ENCODE measurements around the gene DSCAML1. TPM values are rescaled to one million over a fixed set of nuclear protein-coding genes. Genes with fewer than 3 reads are reported as not detected.

The DSCAML1 gene
- total RNA-seq, 1 experiment from 2014 or later: 0.90 TPM

DNA sequence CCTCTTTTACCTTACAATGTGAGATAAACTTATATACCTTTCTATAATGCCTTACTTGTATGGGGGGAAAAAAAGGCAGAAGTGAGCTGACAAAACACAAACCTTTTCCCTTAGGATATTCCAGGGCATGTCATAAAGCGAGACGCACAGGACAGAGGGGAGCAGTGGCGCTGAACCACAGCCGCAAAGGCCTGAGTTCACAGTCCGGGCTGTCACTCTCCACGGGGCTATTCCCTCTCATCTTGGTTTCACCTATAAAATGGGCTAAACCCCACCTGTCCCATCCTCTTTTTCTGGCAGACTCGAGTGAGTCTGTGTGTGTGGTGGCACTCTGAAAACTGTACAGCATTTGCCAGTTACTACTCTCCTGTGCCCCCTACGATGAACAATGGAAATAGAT lies 41.9 kb upstream of the DSCAML1 start:
- Mint-ChIP-seq H3K4me1 (peaks cover 16% of the 10 kb centered on the region), H3K36me3 (no peaks in the 10 kb centered on the region), H3K4me3 (no peak overlapping the region), H3K9me3 (no peaks in the 10 kb centered on the region), H3K27me3 (ENCODE audit: low read depth) (no peaks in the 10 kb centered on the region), H3K27ac (no peak overlapping the region)
- no peak for ATAC-seq
- DNase-seq (ENCODE audit: low spot score): no peak
- no peak for TF ChIP-seq ZSCAN18 (CRISPR knock-in tag; IDR thresholded peaks at IDR 0.05)
- TF ChIP-seq ELF4 (CRISPR knock-in tag; IDR thresholded peaks at IDR 0.05; ENCODE audit: low read depth): no peak
- POLR2A ChIA-PET: no interaction called here
- CTCF ChIA-PET: interaction anchor here (4.2 kb wide), 1 partner anchor 108 kb away, joined by 17 read pairs; no protein-coding TSS in a partner anchor

DNA sequence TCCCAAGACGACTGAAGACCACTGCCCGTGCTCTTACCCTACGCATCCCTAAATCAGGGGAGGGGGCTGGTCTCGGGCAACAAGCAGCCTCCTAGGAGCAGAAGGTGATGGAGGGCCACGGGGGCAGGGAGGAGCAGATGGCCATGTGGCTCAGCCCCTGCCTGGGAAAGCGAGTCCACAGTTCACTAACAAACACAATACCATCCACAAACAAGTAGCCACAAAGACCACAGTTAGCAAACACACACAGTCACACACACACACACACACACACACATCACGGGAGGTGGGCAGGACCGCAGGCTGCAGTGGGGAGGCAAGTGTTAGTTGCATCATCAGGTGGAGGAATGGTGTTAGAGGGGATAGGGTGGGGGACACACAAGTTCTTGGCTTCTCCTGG lies 40.8 kb upstream of the DSCAML1 start:
- ChIA-PET CTCF (interaction anchor here (1.2 to 4.2 kb wide), 3 partner anchors 67 to 109 kb away, joined by 3 to 17 read pairs (median 4); no protein-coding TSS in a partner anchor), POLR2A (no interaction called here)
- Mint-ChIP-seq H3K9me3 (no peaks in the 10 kb centered on the region), H3K36me3 (no peaks in the 10 kb centered on the region), H3K27ac (no peak overlapping the region), H3K4me1 (peaks cover 16% of the 10 kb centered on the region), H3K4me3 (no peak overlapping the region), H3K27me3 (ENCODE audit: low read depth) (no peaks in the 10 kb centered on the region)
- ATAC-seq (no peak), DNase-seq (ENCODE audit: low spot score) (no peak)
- TF ChIP-seq ESRRA (CRISPR knock-in tag; IDR thresholded peaks at IDR 0.05; ENCODE audit: borderline replicate concordance) (no peak), ZNF423 (CRISPR knock-in tag; IDR thresholded peaks at IDR 0.05) (no peak)

DNA sequence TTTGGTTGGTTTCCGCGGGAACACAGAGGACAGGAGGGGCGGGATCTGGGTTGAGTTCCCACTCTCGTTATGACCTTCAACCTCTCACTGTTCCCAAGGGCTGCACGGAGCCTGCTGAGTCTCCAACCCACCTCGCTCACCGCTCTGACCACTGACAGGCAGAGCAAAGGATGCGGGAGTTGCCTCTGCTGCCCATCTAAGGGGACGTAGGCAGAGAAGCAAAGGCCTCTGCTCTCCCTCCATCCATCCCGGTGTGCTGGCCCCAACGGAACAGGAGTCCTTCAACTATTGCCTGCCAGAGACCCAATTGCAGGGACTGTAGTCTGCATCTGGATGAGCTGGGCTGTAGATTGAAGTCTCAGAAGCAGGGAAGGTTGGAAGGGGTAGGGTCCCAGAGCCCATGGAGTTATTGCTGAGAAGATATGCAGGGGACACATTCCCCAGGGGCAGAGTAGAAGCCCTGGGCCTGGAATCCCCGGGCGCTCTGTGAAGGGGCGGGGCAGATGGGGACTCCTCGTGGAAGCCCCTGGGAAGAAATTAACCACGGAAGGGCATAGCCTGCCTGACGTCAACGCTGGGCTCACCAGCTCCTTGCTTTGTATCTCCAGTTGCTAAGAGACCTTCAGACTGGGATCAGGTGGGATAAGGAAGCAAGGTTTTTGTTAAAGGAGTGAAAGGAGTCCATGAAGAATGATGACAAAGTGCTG lies 40.2 kb upstream of the DSCAML1 start:
- CTCF ChIA-PET: interaction anchor here (1.2 to 4.2 kb wide), 3 partner anchors 68 to 109 kb away, joined by 3 to 17 read pairs (median 4); no protein-coding TSS in a partner anchor
- H3K4me3 Mint-ChIP-seq: no peak overlapping the region
- no peak for TF ChIP-seq ATF1 (CRISPR knock-in tag; IDR thresholded peaks at IDR 0.05)
- TF ChIP-seq, protein P1, sequence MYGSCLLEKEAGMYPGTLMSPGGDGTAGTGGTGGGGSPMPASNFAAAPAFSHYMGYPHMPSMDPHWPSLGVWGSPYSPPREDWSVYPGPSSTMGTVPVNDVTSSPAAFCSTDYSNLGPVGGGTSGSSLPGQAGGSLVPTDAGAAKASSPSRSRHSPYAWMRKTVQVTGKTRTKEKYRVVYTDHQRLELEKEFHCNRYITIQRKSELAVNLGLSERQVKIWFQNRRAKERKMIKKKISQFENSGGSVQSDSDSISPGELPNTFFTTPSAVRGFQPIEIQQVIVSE (CRISPR knock-in tag; IDR thresholded peaks at IDR 0.05; ENCODE audit: borderline replicate concordance): no peak
- no peak for TF ChIP-seq ZNF416 (CRISPR knock-in tag; IDR thresholded peaks at IDR 0.05)
- TF ChIP-seq ETV6 (CRISPR knock-in tag; IDR thresholded peaks at IDR 0.05): no peak
- TF ChIP-seq NR1H2 (CRISPR knock-in tag; IDR thresholded peaks at IDR 0.05): no peak
- DNase-seq (ENCODE audit: low spot score): no peak
- H3K27ac Mint-ChIP-seq: no peak overlapping the region
- POLR2A ChIA-PET: no interaction called here
- no peak for ATAC-seq
- H3K27me3 Mint-ChIP-seq (ENCODE audit: low read depth): no peaks in the 10 kb centered on the region
- H3K9me3 Mint-ChIP-seq: no peaks in the 10 kb centered on the region
- H3K36me3 Mint-ChIP-seq: no peaks in the 10 kb centered on the region
- peaks cover 16% of the 10 kb centered on the region for H3K4me1 Mint-ChIP-seq

- no peak overlapping the region for H3K27ac Mint-ChIP-seq
- ChIA-PET POLR2A (no interaction called here), CTCF (interaction anchor here (0.6 to 1.2 kb wide), 3 partner anchors 28 to 150 kb away, joined by 3 to 5 read pairs (median 3); partner anchors contain the start of gene IL10RA)
- no peaks in the 10 kb centered on the region for H3K36me3 Mint-ChIP-seq
- ATAC-seq (no peak), DNase-seq (ENCODE audit: low spot score) (no peak)
- no peak overlapping the region for H3K4me3 Mint-ChIP-seq
- peaks cover 19% of the 10 kb centered on the region for H3K4me1 Mint-ChIP-seq
- H3K27me3 Mint-ChIP-seq (ENCODE audit: low read depth): no peaks in the 10 kb centered on the region
- no peaks in the 10 kb centered on the region for H3K9me3 Mint-ChIP-seq
- no peak for TF ChIP-seq E2F5 (CRISPR knock-in tag; IDR thresholded peaks at IDR 0.05)
- TF ChIP-seq, protein P2, sequence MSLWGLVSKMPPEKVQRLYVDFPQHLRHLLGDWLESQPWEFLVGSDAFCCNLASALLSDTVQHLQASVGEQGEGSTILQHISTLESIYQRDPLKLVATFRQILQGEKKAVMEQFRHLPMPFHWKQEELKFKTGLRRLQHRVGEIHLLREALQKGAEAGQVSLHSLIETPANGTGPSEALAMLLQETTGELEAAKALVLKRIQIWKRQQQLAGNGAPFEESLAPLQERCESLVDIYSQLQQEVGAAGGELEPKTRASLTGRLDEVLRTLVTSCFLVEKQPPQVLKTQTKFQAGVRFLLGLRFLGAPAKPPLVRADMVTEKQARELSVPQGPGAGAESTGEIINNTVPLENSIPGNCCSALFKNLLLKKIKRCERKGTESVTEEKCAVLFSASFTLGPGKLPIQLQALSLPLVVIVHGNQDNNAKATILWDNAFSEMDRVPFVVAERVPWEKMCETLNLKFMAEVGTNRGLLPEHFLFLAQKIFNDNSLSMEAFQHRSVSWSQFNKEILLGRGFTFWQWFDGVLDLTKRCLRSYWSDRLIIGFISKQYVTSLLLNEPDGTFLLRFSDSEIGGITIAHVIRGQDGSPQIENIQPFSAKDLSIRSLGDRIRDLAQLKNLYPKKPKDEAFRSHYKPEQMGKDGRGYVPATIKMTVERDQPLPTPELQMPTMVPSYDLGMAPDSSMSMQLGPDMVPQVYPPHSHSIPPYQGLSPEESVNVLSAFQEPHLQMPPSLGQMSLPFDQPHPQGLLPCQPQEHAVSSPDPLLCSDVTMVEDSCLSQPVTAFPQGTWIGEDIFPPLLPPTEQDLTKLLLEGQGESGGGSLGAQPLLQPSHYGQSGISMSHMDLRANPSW (CRISPR knock-in tag; conservative IDR thresholded peaks at IDR 0.05; ENCODE audit: low read depth): no peak
- TF ChIP-seq SMAD4 (CRISPR knock-in tag; IDR thresholded peaks at IDR 0.05): no peak
- no peak for TF ChIP-seq FOXJ3 (CRISPR knock-in tag; IDR thresholded peaks at IDR 0.05; ENCODE audit: borderline replicate concordance)
- TF ChIP-seq SOX15 (CRISPR knock-in tag; IDR thresholded peaks at IDR 0.05): no peak
- TF ChIP-seq RORB (CRISPR knock-in tag; IDR thresholded peaks at IDR 0.05): no peak
- TF ChIP-seq, protein P1 (CRISPR knock-in tag; IDR thresholded peaks at IDR 0.05; ENCODE audit: borderline replicate concordance): no peak
- no peak for TF ChIP-seq ZNF416 (CRISPR knock-in tag; IDR thresholded peaks at IDR 0.05)
- TF ChIP-seq ZNF396 (CRISPR knock-in tag; IDR thresholded peaks at IDR 0.05; ENCODE audit: borderline replicate concordance): no peak
- no peak for TF ChIP-seq ZBTB43 (CRISPR knock-in tag; IDR thresholded peaks at IDR 0.05)
- TF ChIP-seq ZMAT4 (CRISPR knock-in tag; IDR thresholded peaks at IDR 0.05): no peak
Observed at GRCh38 chr11:117836077-117836960, 39.3 kb upstream of the DSCAML1 start.
